Panc1 (cell line): Measurements from ENCODE around the gene EDEM3.

Experiments
- CTCF ChIP-seq: fragments of 450-650 bp; IDR thresholded peaks from 2 replicates; pipeline ENCODE4 v1.5.1; 2017; ENCODE audit warnings: mild to moderate bottlenecking
- SIN3A ChIP-seq: IDR thresholded peaks from 2 replicates; pipeline ENCODE4 v1.6.1; 2012; ENCODE audit warnings: low read depth, mild to moderate bottlenecking, low read length, moderate library complexity, borderline replicate concordance; ENCODE audit not compliant: insufficient read depth
- TCF7L2 ChIP-seq: IDR thresholded peaks from 2 replicates; pipeline ENCODE4 v1.6.1; 2011; ENCODE audit warnings: mild to moderate bottlenecking, low read depth, low read length, inconsistent platforms

- no peak for TF ChIP-seq CTCF
- TF ChIP-seq SIN3A, result no peak
- no peak for TF ChIP-seq TCF7L2
Observed at GRCh38 chr1:184771190-184771691, 16.6 kb upstream of the EDEM3 start.
